GM12872 (cell line): Measurements from ENCODE around the gene GRK5.

Experiments used
- TF ChIP-seq, protein P1 (sequence below): IDR thresholded peaks from 3 replicates; pipeline ENCODE4 v1.5.1; 2011; ENCODE audit warnings: low read depth, mild to moderate bottlenecking, low read length, moderate library complexity; ENCODE audit not compliant: insufficient read depth

GRK5 gene

GRCh38 chr10:119421891-119422681 is 214.7 kb downstream of the GRK5 start:
- TF ChIP-seq, protein P1, sequence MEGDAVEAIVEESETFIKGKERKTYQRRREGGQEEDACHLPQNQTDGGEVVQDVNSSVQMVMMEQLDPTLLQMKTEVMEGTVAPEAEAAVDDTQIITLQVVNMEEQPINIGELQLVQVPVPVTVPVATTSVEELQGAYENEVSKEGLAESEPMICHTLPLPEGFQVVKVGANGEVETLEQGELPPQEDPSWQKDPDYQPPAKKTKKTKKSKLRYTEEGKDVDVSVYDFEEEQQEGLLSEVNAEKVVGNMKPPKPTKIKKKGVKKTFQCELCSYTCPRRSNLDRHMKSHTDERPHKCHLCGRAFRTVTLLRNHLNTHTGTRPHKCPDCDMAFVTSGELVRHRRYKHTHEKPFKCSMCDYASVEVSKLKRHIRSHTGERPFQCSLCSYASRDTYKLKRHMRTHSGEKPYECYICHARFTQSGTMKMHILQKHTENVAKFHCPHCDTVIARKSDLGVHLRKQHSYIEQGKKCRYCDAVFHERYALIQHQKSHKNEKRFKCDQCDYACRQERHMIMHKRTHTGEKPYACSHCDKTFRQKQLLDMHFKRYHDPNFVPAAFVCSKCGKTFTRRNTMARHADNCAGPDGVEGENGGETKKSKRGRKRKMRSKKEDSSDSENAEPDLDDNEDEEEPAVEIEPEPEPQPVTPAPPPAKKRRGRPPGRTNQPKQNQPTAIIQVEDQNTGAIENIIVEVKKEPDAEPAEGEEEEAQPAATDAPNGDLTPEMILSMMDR, result no peak

DNA sequence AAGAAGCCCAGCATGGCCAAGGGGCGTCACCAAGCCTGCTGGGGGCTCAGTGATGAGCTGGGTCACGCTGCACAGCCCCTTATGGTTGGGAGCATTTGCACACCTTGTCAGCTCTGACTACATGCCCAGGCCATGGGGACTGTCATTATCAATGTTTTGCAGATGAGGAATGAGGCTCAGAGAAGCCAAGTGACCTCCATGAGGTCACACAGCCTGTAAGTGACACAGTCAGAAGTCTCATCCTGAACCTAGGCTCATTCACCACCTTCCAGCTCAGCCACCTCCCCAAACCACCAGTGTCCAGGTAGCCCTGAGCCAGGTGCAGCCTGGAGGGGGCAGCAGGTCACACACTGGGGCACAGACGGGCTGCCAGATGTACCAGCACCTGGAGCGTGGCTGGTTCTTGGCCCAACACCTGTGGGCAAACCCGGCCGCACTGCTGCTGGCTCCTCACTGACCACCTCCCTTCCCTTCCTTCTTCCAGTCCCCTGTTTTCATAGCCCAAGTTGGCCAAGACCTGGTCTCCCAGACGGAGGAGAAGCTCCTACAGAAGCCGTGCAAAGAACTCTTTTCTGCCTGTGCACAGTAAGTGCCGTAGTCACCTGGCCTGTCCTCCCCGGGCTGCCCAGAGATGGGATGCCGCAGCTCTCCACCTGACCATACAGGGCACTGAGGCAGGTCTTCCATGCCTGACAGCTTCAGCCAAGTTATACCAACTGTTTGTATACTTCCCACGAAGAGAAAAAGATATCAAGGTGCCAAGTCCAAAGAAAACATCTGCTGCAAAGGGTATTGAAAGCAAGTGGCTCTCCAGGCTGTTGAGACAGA is 215.5 kb downstream of the GRK5 start:
- TF ChIP-seq, protein P1, result no peak

- TF ChIP-seq, protein P1, result no peak
These were observed 216.3 kb downstream of the GRK5 start for GRCh38 chr10:119423510-119424257.

DNA sequence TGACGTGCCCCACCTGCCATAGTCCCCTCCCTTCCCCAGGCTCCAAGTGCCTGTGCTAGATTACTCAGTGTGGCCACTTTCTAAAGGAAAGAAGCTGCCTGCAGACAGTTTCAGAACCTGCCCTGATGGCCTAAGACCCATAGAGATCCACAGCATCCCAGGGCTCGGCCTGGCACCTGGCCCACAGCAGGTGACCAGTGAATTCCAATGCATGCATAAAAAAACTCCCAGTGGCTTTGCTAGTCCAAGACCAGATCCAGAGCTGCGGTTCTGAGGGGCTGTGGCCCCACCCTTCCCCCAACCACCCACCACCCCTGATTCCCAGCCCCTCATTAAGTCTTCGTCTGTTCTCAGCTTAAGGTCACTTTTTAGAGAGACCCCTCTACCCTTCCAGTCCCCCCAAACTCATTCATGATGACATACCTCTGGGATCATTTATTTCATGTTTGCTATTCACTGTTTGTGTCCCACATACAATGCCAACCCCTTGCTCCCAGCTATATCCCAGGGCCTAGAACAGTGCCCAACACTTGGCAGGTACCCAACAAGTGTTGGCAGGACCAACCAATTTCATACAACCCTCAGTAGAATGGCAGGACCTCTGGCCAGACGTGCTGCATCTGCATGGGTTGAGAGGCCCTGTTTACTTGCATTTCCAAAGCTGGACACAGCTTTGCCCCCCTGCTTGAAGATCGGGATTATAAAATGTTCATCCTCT is 217.0 kb downstream of the GRK5 start:
- TF ChIP-seq, protein P1, result no peak

DNA sequence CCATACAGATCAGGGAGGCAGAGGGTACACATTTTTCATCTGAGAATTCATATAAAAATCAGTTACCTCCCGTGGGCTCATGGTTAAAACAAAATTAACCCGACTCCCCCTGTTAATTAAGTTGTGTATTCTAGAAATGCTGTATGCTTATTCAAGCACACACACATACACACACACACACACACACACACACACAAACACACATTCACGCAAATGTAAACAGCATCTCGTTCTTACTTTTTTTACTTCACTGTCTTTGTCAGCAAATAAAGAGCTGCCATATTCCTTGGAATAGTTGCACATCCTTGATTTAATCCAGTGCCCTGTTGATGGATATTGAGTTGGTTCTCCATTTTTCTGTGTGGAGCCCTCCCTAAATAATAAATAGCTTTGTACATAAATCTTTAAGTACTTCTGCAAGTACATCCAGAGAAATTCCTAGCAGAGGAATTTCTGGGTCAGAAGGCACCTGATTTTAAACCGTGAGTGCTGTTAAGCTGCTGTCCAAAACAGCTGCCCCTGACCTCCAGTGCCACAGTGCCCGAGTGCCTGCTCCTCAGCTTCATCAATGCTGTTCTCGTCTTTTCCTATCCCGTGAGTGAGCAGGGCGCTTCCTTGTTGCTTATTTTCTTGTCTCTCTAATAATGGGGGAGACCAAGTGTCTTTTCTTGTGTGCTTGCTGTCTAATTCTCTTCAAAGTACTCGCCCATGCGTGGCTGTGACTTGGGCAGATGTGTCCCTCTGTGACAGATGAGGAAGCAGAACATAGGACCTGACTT is 217.9 kb downstream of the GRK5 start:
- TF ChIP-seq, protein P1, result no peak

- TF ChIP-seq, protein P1, result no peak
These were observed 218.5 kb downstream of the GRK5 start for GRCh38 chr10:119425881-119426170.
